Astrocyte (in vitro differentiated cells and primary cell): Measurements from ENCODE around the gene SELENOS. TPM values are rescaled to one million over a fixed set of nuclear protein-coding genes. Genes with fewer than 3 reads are reported as not detected.

Experiments
- DNase-seq: peaks from one replicate; pipeline ENCODE4 v3.0.0-alpha.2; 2010; ENCODE audit warnings: low read depth
- FAIRE-seq: peaks from 2 replicates; lab custom pipeline; 2011; peaks lifted over from hg19 to GRCh38; lab: Jason Lieb, UNC
- H2AFZ ChIP-seq: 2 replicates; pipeline ENCODE4 v1.6.0; 2012; ENCODE audit warnings: low read depth, low read length, inconsistent platforms
- H3K27ac ChIP-seq: 2 replicates; pipeline ENCODE4 v1.5.1; 2011; ENCODE audit warnings: low read depth, low read length, inconsistent platforms
- H3K27me3 ChIP-seq: 2 replicates; pipeline ENCODE4 v1.6.0; 2011; ENCODE audit warnings: low read length, inconsistent platforms; ENCODE audit not compliant: insufficient read depth
- H3K36me3 ChIP-seq: 2 replicates; pipeline ENCODE4 v1.5.1; 2011; ENCODE audit warnings: low read length, inconsistent platforms; ENCODE audit not compliant: insufficient read depth
- H3K4me1 ChIP-seq: 2 replicates; pipeline ENCODE4 v1.5.1; 2011; ENCODE audit warnings: low read length, inconsistent platforms; ENCODE audit not compliant: insufficient read depth
- H3K4me2 ChIP-seq: 2 replicates; pipeline ENCODE4 v1.6.0; 2012; ENCODE audit warnings: low read length, inconsistent platforms
- H3K4me3 ChIP-seq: 2 replicates; pipeline ENCODE4 v1.5.1; 2011; ENCODE audit warnings: low read depth, mild to moderate bottlenecking, low read length, inconsistent platforms; ENCODE audit not compliant: insufficient read depth
- H3K79me2 ChIP-seq: 2 replicates; pipeline ENCODE4 v1.6.0; 2012; ENCODE audit warnings: mild to moderate bottlenecking, low read length, inconsistent platforms; ENCODE audit not compliant: insufficient read depth
- H3K9ac ChIP-seq: 2 replicates; pipeline ENCODE4 v1.6.0; 2012; ENCODE audit warnings: mild to moderate bottlenecking, low read length, inconsistent platforms
- H3K9me3 ChIP-seq: 2 replicates; pipeline ENCODE4 v1.5.1; 2012; ENCODE audit warnings: low read depth, mild to moderate bottlenecking, low read length, inconsistent platforms; ENCODE audit not compliant: insufficient read depth
- H4K20me1 ChIP-seq: 2 replicates; pipeline ENCODE4 v1.6.0; 2012; ENCODE audit warnings: low read length, inconsistent platforms; ENCODE audit not compliant: insufficient read depth
- H3K27ac Mint-ChIP-seq: one replicate; pipeline ENCODE4 v1.8.0; 2021; ENCODE audit warnings: mild to moderate bottlenecking, mixed read lengths; ENCODE audit not compliant: unreplicated experiment
- H3K27me3 Mint-ChIP-seq: one replicate; pipeline ENCODE4 v1.8.0; 2021; ENCODE audit warnings: low read depth, mixed read lengths; ENCODE audit not compliant: unreplicated experiment
- H3K36me3 Mint-ChIP-seq: one replicate; pipeline ENCODE4 v1.8.0; 2021; ENCODE audit warnings: low read depth, mixed read lengths; ENCODE audit not compliant: unreplicated experiment
- H3K4me1 Mint-ChIP-seq: one replicate; pipeline ENCODE4 v1.8.0; 2021; ENCODE audit warnings: low read depth, mixed read lengths; ENCODE audit not compliant: unreplicated experiment
- H3K4me3 Mint-ChIP-seq: one replicate; pipeline ENCODE4 v1.8.0; 2021; ENCODE audit warnings: mild to moderate bottlenecking, moderate library complexity, mixed read lengths; ENCODE audit not compliant: unreplicated experiment
- H3K9me3 Mint-ChIP-seq: one replicate; pipeline ENCODE4 v1.8.0; 2021; ENCODE audit warnings: mild to moderate bottlenecking, mixed read lengths; ENCODE audit not compliant: unreplicated experiment
- CTCF ChIP-seq: IDR thresholded peaks from 2 replicates; pipeline ENCODE4 v1.5.1; 2011; ENCODE audit warnings: low read depth, mild to moderate bottlenecking, inconsistent platforms, low read length, moderate library complexity; ENCODE audit not compliant: insufficient read depth
- EZH2 ChIP-seq: IDR thresholded peaks from 2 replicates; pipeline ENCODE4 v1.6.1; 2012; ENCODE audit warnings: mild to moderate bottlenecking, low read length, inconsistent platforms; ENCODE audit not compliant: insufficient read depth
- total RNA-seq: library from RNA; stranded (reverse); gene quantifications from 2 replicates; pipeline ENCODE4 v1.2.1, GENCODE V29; 2021

The SELENOS gene
- total RNA-seq, 1 donor from 2014 or later: 71.2 TPM

- H3K4me2 ChIP-seq: peak overlapping the region; percentile 10
- peaks cover 99% of the 10 kb centered on the region for H3K79me2 ChIP-seq
- H2AFZ ChIP-seq: no peak overlapping the region
- no peaks in the 10 kb centered on the region for H3K27me3 Mint-ChIP-seq
- no peak overlapping the region for H3K4me3 Mint-ChIP-seq
- TF ChIP-seq CTCF (no peak), EZH2 (no peak)
- no peak overlapping the region for H3K27ac Mint-ChIP-seq
- peaks cover 16% of the 10 kb centered on the region for H3K36me3 Mint-ChIP-seq
- peak overlapping the region; percentile 34 for H3K27ac ChIP-seq
- no peak overlapping the region for H3K4me3 ChIP-seq
- H3K9ac ChIP-seq: no peak overlapping the region
- FAIRE-seq (no peak), DNase-seq (peak; percentile 39)
- H3K4me1 ChIP-seq: peaks cover 15% of the 10 kb centered on the region
- H3K9me3 Mint-ChIP-seq: no peaks in the 10 kb centered on the region
- H3K9me3 ChIP-seq: no peaks in the 10 kb centered on the region
- H3K4me1 Mint-ChIP-seq: peaks cover 11% of the 10 kb centered on the region
- H4K20me1 ChIP-seq: peaks cover 93% of the 10 kb centered on the region
- peaks cover 2% of the 10 kb centered on the region for H3K36me3 ChIP-seq
- no peaks in the 10 kb centered on the region for H3K27me3 ChIP-seq
Observed at GRCh38 chr15:101225658-101226057, 51.6 kb downstream of the SELENOS start.

Other genes starting within 250 kb of the SELENOS start
- gene CHSY1, start 25.4 kb downstream of the SELENOS start, total RNA-seq: 42.2 and 48.0 TPM in 2 replicates
- gene SNRPA1, start 17.8 kb upstream of the SELENOS start, total RNA-seq: 65.9 and 79.5 TPM in 2 replicates
- gene PCSK6, start 212.2 kb upstream of the SELENOS start, total RNA-seq: 0.36 and 1.3 TPM in 2 replicates